Neural cell (in vitro differentiated cells): ENCODE results near the gene IBA57. TPM values are rescaled to one million over a fixed set of nuclear protein-coding genes. Genes with fewer than 3 reads are reported as not detected.

ENCODE experiments used
- H2AFZ ChIP-seq: fragments of 200-600, 300-800 bp; sonication (generic), shearing (Covaris generic); 2 replicates; pipeline ENCODE4 v1.6.0; 2014; ENCODE audit warnings: low read depth, mild to moderate bottlenecking, antibody characterized with exemption, low read length, moderate library complexity
- H3F3A ChIP-seq: fragments of 200-600 bp; shearing (Covaris generic); 2 replicates; pipeline ENCODE4 v1.6.1; 2016; ENCODE audit warnings: mild to moderate bottlenecking, moderate library complexity, mixed read lengths, antibody characterized with exemption, low read length; ENCODE audit not compliant: insufficient read depth, poor library complexity, severe bottlenecking
- H3K27ac ChIP-seq: fragments of 200-600, 300-800 bp; sonication (generic), shearing (Covaris generic); 2 replicates; pipeline ENCODE4 v1.5.1; 2014; ENCODE audit warnings: mild to moderate bottlenecking, low read length, moderate library complexity
- H3K27me3 ChIP-seq: fragments of 300-800, 200-600 bp; sonication (generic), shearing (Covaris generic); 2 replicates; pipeline ENCODE4 v1.6.0; 2014; ENCODE audit warnings: mild to moderate bottlenecking, low read depth, low read length, moderate library complexity; ENCODE audit not compliant: insufficient read depth
- H3K36me3 ChIP-seq: fragments of 300-800, 200-600 bp; sonication (generic), shearing (Covaris generic); 2 replicates; pipeline ENCODE4 v1.5.1; 2014; ENCODE audit warnings: mild to moderate bottlenecking, antibody characterized with exemption, low read length, moderate library complexity; ENCODE audit not compliant: insufficient read depth
- H3K4me2 ChIP-seq: fragments of 300-800, 200-600 bp; sonication (generic), shearing (Covaris generic); 2 replicates; pipeline ENCODE4 v1.6.0; 2014; ENCODE audit warnings: mild to moderate bottlenecking, low read length
- H3K4me3 ChIP-seq: fragments of 300-800, 200-600 bp; sonication (generic), shearing (Covaris generic); 2 replicates; pipeline ENCODE4 v1.5.1; 2014; ENCODE audit warnings: mild to moderate bottlenecking, low read length, moderate library complexity
- H3K79me2 ChIP-seq: fragments of 200-600 bp; shearing (Covaris generic); replicated peaks from 2 replicates; pipeline ENCODE4 v1.6.0; 2014; ENCODE audit warnings: mild to moderate bottlenecking, low read length, moderate library complexity; ENCODE audit not compliant: insufficient read depth
- H3K9ac ChIP-seq: fragments of 300-800, 200-600 bp; sonication (generic), shearing (Covaris generic); 2 replicates; pipeline ENCODE4 v1.6.1; 2016; ENCODE audit warnings: mild to moderate bottlenecking, low read length, mixed read lengths
- H3K9me2 ChIP-seq: fragments of 200-600 bp; shearing (Covaris generic); 2 replicates; pipeline ENCODE4 v1.6.1; 2016; ENCODE audit warnings: mild to moderate bottlenecking, low read length, mixed read lengths; ENCODE audit not compliant: insufficient read depth
- H3K9me3 ChIP-seq: fragments of 200-600, 300-800 bp; sonication (generic), shearing (Covaris generic); 2 replicates; pipeline ENCODE4 v1.6.1; 2016; ENCODE audit warnings: mild to moderate bottlenecking, mixed run types, low read length, moderate library complexity, mixed read lengths
- H4K20me1 ChIP-seq: fragments of 200-600 bp; shearing (Covaris generic); 2 replicates; pipeline ENCODE4 v1.6.1; 2016; ENCODE audit warnings: mild to moderate bottlenecking, mixed run types; ENCODE audit not compliant: insufficient read depth
- CTCF ChIP-seq: fragments of 450-650 bp; IDR thresholded peaks from 2 replicates; pipeline ENCODE4 v1.5.1; 2014; ENCODE audit warnings: antibody characterized with exemption, mild to moderate bottlenecking, moderate library complexity; ENCODE audit not compliant: poor library complexity, severe bottlenecking
- EP300 ChIP-seq: fragments of 450-650 bp; conservative IDR thresholded peaks from 2 replicates; pipeline ENCODE4 v1.6.1; 2014; ENCODE audit warnings: antibody characterized with exemption, mild to moderate bottlenecking, moderate library complexity; ENCODE audit not compliant: poor library complexity, severe bottlenecking
- EZH2 ChIP-seq: fragments of 200-600, 300-800 bp; shearing (Covaris generic), sonication (generic); IDR thresholded peaks from 2 replicates; pipeline ENCODE4 v1.6.1; 2014; ENCODE audit warnings: antibody characterized with exemption, low read length, borderline replicate concordance, mild to moderate bottlenecking; ENCODE audit not compliant: insufficient read depth, poor library complexity, severe bottlenecking
- MXI1 ChIP-seq: fragments of 450-650 bp; conservative IDR thresholded peaks from 2 replicates; pipeline ENCODE4 v1.6.1; 2014; ENCODE audit warnings: antibody characterized with exemption, mild to moderate bottlenecking; ENCODE audit not compliant: poor library complexity, severe bottlenecking
- POLR2AphosphoS5 ChIP-seq: IDR thresholded peaks from 2 replicates; pipeline ENCODE4 v1.6.1; 2012
- RAD21 ChIP-seq: fragments of 450-650 bp; conservative IDR thresholded peaks from 2 replicates; pipeline ENCODE4 v1.6.1; 2014; ENCODE audit warnings: antibody characterized with exemption, mild to moderate bottlenecking, moderate library complexity
- REST ChIP-seq: IDR thresholded peaks from 2 replicates; pipeline ENCODE4 v1.6.1; 2012; ENCODE audit warnings: borderline replicate concordance
- SMC3 ChIP-seq: fragments of 450-650 bp; conservative IDR thresholded peaks from 2 replicates; pipeline ENCODE4 v1.6.1; 2014; ENCODE audit warnings: antibody characterized with exemption, mild to moderate bottlenecking, moderate library complexity; ENCODE audit not compliant: poor library complexity
- TAF1 ChIP-seq: IDR thresholded peaks from 2 replicates; pipeline ENCODE4 v1.6.1; 2012; ENCODE audit warnings: low read depth
- polyA plus RNA-seq: library from polyadenylated mRNA; depleted of rRNA; stranded (reverse); fragments of >200 nt; gene quantifications from 2 replicates; pipeline ENCODE4 v1.2.3, GENCODE V29; 2014

Gene IBA57
- polyA plus RNA-seq, 1 donor from 2014 or later, result 5.5 TPM

- H3F3A ChIP-seq, result no peaks in the 10 kb centered on the region
- no peak overlapping the region for H3K4me3 ChIP-seq
- no peaks in the 10 kb centered on the region for H3K9me2 ChIP-seq
- no peak for TF ChIP-seq TAF1
- no peak for TF ChIP-seq EZH2
- TF ChIP-seq SMC3, result no peak
- no peak for TF ChIP-seq RAD21
- TF ChIP-seq MXI1, result no peak
- TF ChIP-seq REST, result no peak
- H3K9me3 ChIP-seq, result no peaks in the 10 kb centered on the region
- no peak overlapping the region for H3K27ac ChIP-seq
- H3K27me3 ChIP-seq, result no peaks in the 10 kb centered on the region
- peaks cover 7% of the 10 kb centered on the region for H3K79me2 ChIP-seq
- no peaks in the 10 kb centered on the region for H3K36me3 ChIP-seq
- no peak overlapping the region for H3K9ac ChIP-seq
- no peak overlapping the region for H3K4me2 ChIP-seq
- H2AFZ ChIP-seq, result no peak overlapping the region
- H4K20me1 ChIP-seq, result no peaks in the 10 kb centered on the region
These were observed 3.7 kb upstream of the IBA57 start for GRCh38 chr1:228161866-228162265.

GRCh38 chr1:228162286-228163006 is 3.2 kb upstream of the IBA57 start:
- H3K27ac ChIP-seq, result no peak overlapping the region
- no peaks in the 10 kb centered on the region for H3F3A ChIP-seq
- no peak overlapping the region for H3K4me2 ChIP-seq
- no peak for TF ChIP-seq POLR2AphosphoS5
- TF ChIP-seq MXI1, result no peak
- no peak for TF ChIP-seq TAF1
- no peak for TF ChIP-seq EZH2
- TF ChIP-seq EP300, result no peak
- no peak for TF ChIP-seq SMC3
- TF ChIP-seq CTCF, result no peak
- no peak for TF ChIP-seq REST
- TF ChIP-seq RAD21, result no peak
- H3K9me2 ChIP-seq, result no peaks in the 10 kb centered on the region
- no peaks in the 10 kb centered on the region for H3K27me3 ChIP-seq
- no peaks in the 10 kb centered on the region for H3K9me3 ChIP-seq
- no peaks in the 10 kb centered on the region for H4K20me1 ChIP-seq
- H3K79me2 ChIP-seq, result peaks cover 8% of the 10 kb centered on the region
- H2AFZ ChIP-seq, result no peak overlapping the region
- no peaks in the 10 kb centered on the region for H3K36me3 ChIP-seq
- H3K4me3 ChIP-seq, result no peak overlapping the region
- no peak overlapping the region for H3K9ac ChIP-seq
